Mammary epithelial cell (primary cell): Measurements from ENCODE around the gene RPP14.

Experiments
- CTCF ChIP-seq, 2 donors: IDR thresholded peaks in 1 of 2; conservative IDR thresholded peaks in 1 of 2; 2 replicates each; pipeline ENCODE4 v1.5.1; 2011 to 2012; ENCODE audit warnings: inconsistent platforms in 2 of 2, low read length in 2 of 2, mild to moderate bottlenecking in 2 of 2, control low read depth in 1 of 2, low read depth in 1 of 2; ENCODE audit not compliant: insufficient read depth in 1 of 2; ENCODE audit errors: extremely low read depth in 1 of 2
- EZH2 ChIP-seq: IDR thresholded peaks from 2 replicates; pipeline ENCODE4 v1.6.1; 2012; ENCODE audit warnings: low read length, inconsistent platforms, borderline replicate concordance

- TF ChIP-seq EZH2 (no peak), CTCF (conservative IDR thresholded peaks at IDR 0.05 in 1 of 2, IDR thresholded peaks at IDR 0.05 in 1 of 2; ENCODE audit: extremely low read depth in 1 of 2, insufficient read depth in 1 of 2, low read depth in 1 of 2, low read length in 2 of 2) (no peak)
Observed at GRCh38 chr3:58347984-58348383, 41.9 kb downstream of the RPP14 start.
